ENCODE data around the gene VAPA. TPM values are rescaled to one million over a fixed set of nuclear protein-coding genes. Genes with fewer than 3 reads are reported as not detected.

The VAPA gene
- total and polyA plus RNA-seq, 12 donors = 33.2 to 269 (median 219) TPM

- intact Hi-C loops (cut with DNase I) = loop anchor here in 2 of 10 donors (10.0 kb wide), 2 partner anchors 139 to 249 kb away; no protein-coding TSS in a partner anchor
- Histone ChIP-seq H3K9me3 (no peaks in the 10 kb centered on the region), H3K36me3 (peaks cover 0 to 99% (median 26%) of the 10 kb centered on the region in 9 donors), H3K4me1 (peaks cover 0 to 3% (median 0%) of the 10 kb centered on the region in 9 donors), H3K27ac (no peak overlapping the region), H3K27me3 (no peaks in the 10 kb centered on the region), H3K4me3 (no peak overlapping the region)
- ATAC-seq (peak in 4 of 8 donors; percentile 25 to 65 (median 40)), DNase-seq (no peak)
- no peak for TF ChIP-seq CTCF (IDR thresholded peaks at IDR 0.05)
- 67 to 77% methylated on average over 4 of the region's 4 CpGs for WGBS, 2 donors
These were observed 29.5 kb downstream of the VAPA start for GRCh38 chr18:9943311-9943710.

GRCh38 chr18:9944805-9945204 lies 31.0 kb downstream of the VAPA start:
- Histone ChIP-seq H3K4me3 (no peak overlapping the region), H3K27ac (no peak overlapping the region), H3K27me3 (no peaks in the 10 kb centered on the region), H3K36me3 (peaks cover 0 to 97% (median 23%) of the 10 kb centered on the region in 9 donors), H3K4me1 (peaks cover 0 to 3% (median 0%) of the 10 kb centered on the region in 9 donors), H3K9me3 (no peaks in the 10 kb centered on the region)
- no peak for TF ChIP-seq CTCF (IDR thresholded peaks at IDR 0.05)
- no peak for DNase-seq
- intact Hi-C loops (cut with DNase I) = loop anchor here in 3 of 10 donors (5.0 to 10.0 kb wide), 3 partner anchors 140 to 263 kb away; no protein-coding TSS in a partner anchor
- no peak for ATAC-seq
- WGBS, 2 donors = 64 to 76% methylated on average over 3 of the region's 3 CpGs

DNA sequence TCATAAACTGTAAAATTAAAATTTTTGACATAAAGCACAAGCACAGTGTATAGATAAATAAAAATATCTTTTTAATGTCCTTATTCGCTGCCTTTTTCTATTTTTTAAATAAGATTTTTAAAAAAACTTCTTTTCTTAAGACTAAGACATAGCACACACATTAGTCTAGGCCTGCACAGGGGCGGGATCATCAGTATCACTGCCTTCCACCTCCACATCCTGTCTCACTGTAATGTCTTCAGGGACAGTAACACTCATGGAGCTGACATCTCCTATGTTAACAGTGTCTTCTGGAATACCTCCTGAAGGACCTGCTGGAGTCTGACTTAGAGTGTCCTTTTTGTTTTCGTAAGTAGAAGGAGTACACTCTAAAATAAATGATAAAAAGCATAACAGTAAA lies 33.0 kb downstream of the VAPA start:
- DNase-seq (no peak), ATAC-seq (no peak)
- 94 to 100% methylated on average over 3 of the region's 3 CpGs for WGBS, 2 donors
- no peak for TF ChIP-seq CTCF (IDR thresholded peaks at IDR 0.05)
- Histone ChIP-seq H3K9me3 (no peaks in the 10 kb centered on the region), H3K36me3 (peaks cover 0 to 97% (median 24%) of the 10 kb centered on the region in 9 donors), H3K27ac (no peak overlapping the region), H3K4me3 (no peak overlapping the region), H3K27me3 (no peaks in the 10 kb centered on the region), H3K4me1 (peaks cover 0 to 14% (median 0%) of the 10 kb centered on the region in 9 donors)
- intact Hi-C loops (cut with DNase I) = loop anchor here in 3 of 10 donors (5.0 to 10.0 kb wide), 3 partner anchors 142 to 265 kb away; no protein-coding TSS in a partner anchor

- WGBS, 2 donors = 58 to 59% methylated on average over 1 of the region's 1 CpG
- Histone ChIP-seq H3K4me1 (peaks cover 0 to 14% (median 0%) of the 10 kb centered on the region in 9 donors), H3K9me3 (no peaks in the 10 kb centered on the region), H3K4me3 (no peak overlapping the region), H3K27me3 (no peaks in the 10 kb centered on the region), H3K36me3 (peaks cover 0 to 97% (median 24%) of the 10 kb centered on the region in 9 donors), H3K27ac (no peak overlapping the region)
- DNase-seq = no peak
- intact Hi-C loops (cut with DNase I) = loop anchor here in 3 of 10 donors (5.0 to 10.0 kb wide), 3 partner anchors 142 to 265 kb away; no protein-coding TSS in a partner anchor
- TF ChIP-seq CTCF (IDR thresholded peaks at IDR 0.05) = no peak
- no peak for ATAC-seq
These were observed 33.4 kb downstream of the VAPA start for GRCh38 chr18:9947248-9947647.
